HepG2 (cell line): Measurements from ENCODE around the gene MAPK11. TPM values are rescaled to one million over a fixed set of nuclear protein-coding genes. Genes with fewer than 3 reads are reported as not detected.

Source experiments
- BORCS8-MEF2B ChIP-seq: sonication (generic); formaldehyde crosslinking; IDR thresholded peaks from 2 replicates; pipeline ENCODE4 v1.8.0; 2022; ENCODE audit warnings: mild to moderate bottlenecking, missing genetic modification reagents
- POLR2AphosphoS2 ChIP-seq: IDR thresholded peaks from 2 replicates; pipeline ENCODE4 v1.6.1; 2011; ENCODE audit warnings: low read depth, low read length, improper control_type of control experiment
- SMAD9 ChIP-seq: sonication (generic); formaldehyde crosslinking; IDR thresholded peaks from 2 replicates; pipeline ENCODE4 v1.5.1; 2020; ENCODE audit warnings: mild to moderate bottlenecking, missing genetic modification reagents
- ZFP91 ChIP-seq: sonication (generic); formaldehyde crosslinking; IDR thresholded peaks from 2 replicates; pipeline ENCODE4 v1.9.0; 2022; ENCODE audit warnings: missing genetic modification reagents, mild to moderate bottlenecking, borderline replicate concordance
- ZFYVE20 ChIP-seq: sonication (generic); formaldehyde crosslinking; IDR thresholded peaks from 2 replicates; pipeline ENCODE4 v1.8.0; 2023; ENCODE audit warnings: low read depth, mild to moderate bottlenecking, moderate library complexity, missing genetic modification reagents, borderline replicate concordance
- ZNF234 ChIP-seq: sonication (generic); formaldehyde crosslinking; conservative IDR thresholded peaks from 2 replicates; pipeline ENCODE4 v1.5.1; 2020; ENCODE audit warnings: mild to moderate bottlenecking, missing genetic modification reagents
- ZNF318 ChIP-seq: sonication (generic); formaldehyde crosslinking; IDR thresholded peaks from 2 replicates; pipeline ENCODE4 v1.4.0; 2020; ENCODE audit warnings: mild to moderate bottlenecking, missing genetic modification reagents
- ZNF468 ChIP-seq: sonication (generic); formaldehyde crosslinking; IDR thresholded peaks from 2 replicates; pipeline ENCODE4 v1.8.0; 2022; ENCODE audit warnings: mild to moderate bottlenecking, moderate library complexity, missing genetic modification reagents
- ZNF577 ChIP-seq: sonication (generic); formaldehyde crosslinking; IDR thresholded peaks from 2 replicates; pipeline ENCODE4 v1.4.0; 2020; ENCODE audit warnings: mild to moderate bottlenecking, low read depth, missing genetic modification reagents, borderline replicate concordance
- ZNF704 ChIP-seq: sonication (generic); formaldehyde crosslinking; IDR thresholded peaks from 2 replicates; pipeline ENCODE4 v1.8.1; 2023; ENCODE audit warnings: mild to moderate bottlenecking, inconsistent platforms, moderate library complexity, missing genetic modification reagents, borderline replicate concordance
- ZNF891 ChIP-seq: sonication (generic); formaldehyde crosslinking; IDR thresholded peaks from 2 replicates; pipeline ENCODE4 v1.5.0; 2020; ENCODE audit warnings: mild to moderate bottlenecking, missing genetic modification reagents
- polyA plus RNA-seq, 8 experiments: library from polyadenylated mRNA; depleted of rRNA in 3 of 8; stranded (reverse) in 7 of 8; unstranded in 1 of 8; fragments of >200 nt; fragmentation: Illumina TruSeq in 4 of 8; extraction: Trizol in 4 of 8; gene quantifications; 2 replicates each; pipeline versions ENCODE4 v1.2.1 to v1.2.3, GENCODE V29; 2011 to 2016; ENCODE audit warnings: low read depth in 4 of 8, missing spikeins in 1 of 8, mixed read lengths in 1 of 8; ENCODE audit not compliant: insufficient read depth in 1 of 8
- total RNA-seq, 5 experiments: library from RNA; depleted of rRNA; stranded (reverse); fragments of >200 nt; fragmentation: Illumina TruSeq; extraction: Trizol; gene quantifications; 2 replicates each; pipeline ENCODE4 v1.2.3, GENCODE V29; 2016; ENCODE audit warnings: low read depth in 1 of 5
- TF ChIP-seq, protein P1 (sequence below): sonication (generic); formaldehyde crosslinking; IDR thresholded peaks from 2 replicates; pipeline ENCODE4 v1.8.1; 2022; ENCODE audit warnings: low read depth, mild to moderate bottlenecking, missing genetic modification reagents
- TF ChIP-seq, protein P2 (sequence below): sonication (generic); formaldehyde crosslinking; IDR thresholded peaks from 2 replicates; pipeline ENCODE4 v1.5.0; 2020; ENCODE audit warnings: missing genetic modification reagents

Gene MAPK11
- total and polyA plus RNA-seq, 2 of the 13 experiments (the other 11 are each of a cell fraction or from before 2014, with no cell fraction given), result 0.15 to 0.17 TPM

- no peak for TF ChIP-seq ZFYVE20 (CRISPR knock-in tag)
- no peak for TF ChIP-seq ZNF468 (CRISPR knock-in tag)
- TF ChIP-seq, protein P1, sequence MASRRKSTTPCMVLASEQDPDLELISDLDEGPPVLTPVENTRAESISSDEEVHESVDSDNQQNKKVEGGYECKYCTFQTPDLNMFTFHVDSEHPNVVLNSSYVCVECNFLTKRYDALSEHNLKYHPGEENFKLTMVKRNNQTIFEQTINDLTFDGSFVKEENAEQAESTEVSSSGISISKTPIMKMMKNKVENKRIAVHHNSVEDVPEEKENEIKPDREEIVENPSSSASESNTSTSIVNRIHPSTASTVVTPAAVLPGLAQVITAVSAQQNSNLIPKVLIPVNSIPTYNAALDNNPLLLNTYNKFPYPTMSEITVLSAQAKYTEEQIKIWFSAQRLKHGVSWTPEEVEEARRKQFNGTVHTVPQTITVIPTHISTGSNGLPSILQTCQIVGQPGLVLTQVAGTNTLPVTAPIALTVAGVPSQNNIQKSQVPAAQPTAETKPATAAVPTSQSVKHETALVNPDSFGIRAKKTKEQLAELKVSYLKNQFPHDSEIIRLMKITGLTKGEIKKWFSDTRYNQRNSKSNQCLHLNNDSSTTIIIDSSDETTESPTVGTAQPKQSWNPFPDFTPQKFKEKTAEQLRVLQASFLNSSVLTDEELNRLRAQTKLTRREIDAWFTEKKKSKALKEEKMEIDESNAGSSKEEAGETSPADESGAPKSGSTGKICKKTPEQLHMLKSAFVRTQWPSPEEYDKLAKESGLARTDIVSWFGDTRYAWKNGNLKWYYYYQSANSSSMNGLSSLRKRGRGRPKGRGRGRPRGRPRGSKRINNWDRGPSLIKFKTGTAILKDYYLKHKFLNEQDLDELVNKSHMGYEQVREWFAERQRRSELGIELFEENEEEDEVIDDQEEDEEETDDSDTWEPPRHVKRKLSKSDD (CRISPR knock-in tag), result no peak
- TF ChIP-seq ZNF234 (CRISPR knock-in tag), result no peak
- 0 out of 2 replicates have a peak, but pooled peaks have one; percentile 75 for TF ChIP-seq ZNF704 (CRISPR knock-in tag)
- peak; percentile 36; the same call in 1 of the 2 replicates for TF ChIP-seq ZNF318 (CRISPR knock-in tag)
- no peak for TF ChIP-seq SMAD9 (CRISPR knock-in tag)
- TF ChIP-seq BORCS8-MEF2B, result peak; percentile 92
- TF ChIP-seq ZFP91, result no peak
- peak; percentile 40; the same call in 1 of the 2 replicates for TF ChIP-seq ZNF891 (CRISPR knock-in tag)
- TF ChIP-seq POLR2AphosphoS2, result no peak
- TF ChIP-seq ZNF577 (CRISPR knock-in tag), result no peak
- TF ChIP-seq, protein P2, sequence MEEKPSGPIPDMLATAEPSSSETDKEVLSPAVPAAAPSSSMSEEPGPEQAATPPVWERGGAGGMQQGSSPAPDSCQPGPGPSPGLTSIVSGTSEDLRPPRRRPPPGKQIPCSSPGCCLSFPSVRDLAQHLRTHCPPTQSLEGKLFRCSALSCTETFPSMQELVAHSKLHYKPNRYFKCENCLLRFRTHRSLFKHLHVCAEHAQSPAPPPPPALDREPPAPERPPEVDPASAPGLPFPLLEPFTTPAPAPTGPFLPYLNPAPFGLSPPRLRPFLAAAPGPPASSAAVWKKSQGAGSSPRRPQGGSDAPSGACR (CRISPR knock-in tag), result no peak
These were observed 650 bp upstream of the MAPK11 start (continued) for GRCh38 chr22:50270666-50271394.
